HG02798 (cell line): ENCODE results near the gene RPL37A.

Experiments
- ATAC-seq: cut with Tn5 transposase; IDR thresholded peaks from one replicate; pipeline ENCODE4 v1.9.1; 2021; ENCODE audit warnings: mild to moderate bottlenecking; ENCODE audit not compliant: unreplicated experiment, poor library complexity

The RPL37A gene

DNA sequence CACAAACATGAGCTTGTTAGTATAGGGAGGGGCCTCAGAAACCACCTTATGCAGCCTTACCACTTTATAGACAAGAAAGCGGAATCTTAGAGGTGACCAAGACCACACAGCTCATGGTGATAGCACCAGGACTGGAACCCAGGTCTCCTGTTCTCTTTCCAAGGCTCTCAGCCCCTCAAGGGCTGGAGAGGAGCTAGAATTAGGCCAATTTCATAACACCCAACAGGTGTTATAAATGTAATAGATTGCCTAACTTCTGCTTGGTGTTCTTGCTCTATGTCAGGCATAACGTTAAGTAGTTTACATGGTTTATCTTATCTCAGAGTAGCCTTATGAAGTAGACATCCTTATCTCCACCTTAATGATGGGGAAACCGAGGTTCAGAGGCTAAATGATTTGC is 42.9 kb downstream of the RPL37A start:
- no peak for ATAC-seq

DNA sequence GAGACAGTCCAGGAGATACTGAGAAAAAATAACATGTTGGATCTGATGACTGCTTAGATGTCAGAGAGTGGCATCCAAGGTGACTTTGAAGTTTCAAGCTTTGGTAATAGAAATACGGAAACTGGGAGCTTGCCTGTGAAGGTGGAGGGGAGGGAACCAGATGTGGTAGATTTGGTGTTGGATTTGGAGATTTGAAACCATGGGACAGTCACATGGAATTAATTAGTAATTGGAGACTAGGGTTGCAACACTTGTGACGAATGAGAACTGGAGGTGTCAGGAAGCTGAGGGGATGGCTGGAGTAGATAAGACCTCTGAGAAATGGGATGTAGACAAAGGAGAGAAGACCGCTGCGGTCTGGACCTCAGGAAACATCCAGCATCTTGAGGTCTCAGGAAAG is 46.7 kb downstream of the RPL37A start:
- no peak for ATAC-seq

DNA sequence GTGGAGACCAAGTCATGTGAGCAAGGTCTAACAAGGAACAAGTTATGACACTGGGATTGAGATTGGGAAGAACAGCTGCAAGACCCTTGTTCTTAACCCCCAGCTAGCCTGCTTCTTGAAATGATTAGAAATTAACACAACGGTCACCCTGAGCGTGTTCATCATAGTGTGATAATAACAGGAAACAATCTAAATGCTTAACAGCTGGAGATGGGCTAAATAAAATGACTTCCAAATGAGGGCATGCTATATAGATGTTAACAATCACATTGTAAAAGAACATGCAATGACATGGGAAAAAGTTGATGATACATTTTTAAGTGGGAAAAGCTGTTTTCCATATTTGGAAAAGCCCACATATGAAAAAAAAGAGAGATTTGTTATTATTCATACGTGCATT is 47.6 kb downstream of the RPL37A start:
- no peak for ATAC-seq

DNA sequence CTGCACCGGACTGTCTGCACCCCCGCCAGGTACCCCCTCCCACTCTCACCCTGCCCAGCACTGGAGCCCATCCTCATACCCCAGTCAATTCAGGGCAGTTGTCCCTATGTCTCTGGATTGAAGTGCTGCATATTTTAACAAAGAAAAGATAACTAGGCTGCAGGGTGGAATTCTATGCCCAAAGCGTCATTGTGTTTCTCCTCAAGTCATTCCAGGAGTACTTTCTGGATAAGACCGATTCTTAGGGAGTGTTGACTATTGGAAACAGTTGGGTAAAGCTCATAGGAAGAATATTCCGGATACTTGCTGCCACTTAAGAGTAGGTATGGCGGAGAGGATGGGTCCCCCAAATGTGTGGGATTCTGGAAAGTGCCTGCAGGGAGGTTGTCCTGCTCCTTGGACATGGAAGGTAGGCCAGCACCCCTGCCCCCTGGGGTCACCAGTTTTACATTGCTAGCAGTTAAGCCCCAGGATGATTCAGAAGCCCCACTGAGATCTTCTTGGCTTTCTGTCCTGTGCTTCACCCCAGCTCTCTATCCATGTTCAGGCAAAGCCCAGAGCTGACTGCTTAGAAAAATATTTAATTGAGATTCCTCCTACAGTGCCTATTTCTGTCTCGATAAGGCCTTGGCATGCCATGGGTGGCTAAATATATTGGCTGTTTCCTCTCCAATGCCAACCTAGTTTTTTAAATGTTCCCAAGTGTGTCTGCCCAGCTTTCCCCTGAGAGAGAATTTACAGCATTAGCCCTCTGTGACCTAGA is 48.2 kb downstream of the RPL37A start:
- ATAC-seq: no peak

DNA sequence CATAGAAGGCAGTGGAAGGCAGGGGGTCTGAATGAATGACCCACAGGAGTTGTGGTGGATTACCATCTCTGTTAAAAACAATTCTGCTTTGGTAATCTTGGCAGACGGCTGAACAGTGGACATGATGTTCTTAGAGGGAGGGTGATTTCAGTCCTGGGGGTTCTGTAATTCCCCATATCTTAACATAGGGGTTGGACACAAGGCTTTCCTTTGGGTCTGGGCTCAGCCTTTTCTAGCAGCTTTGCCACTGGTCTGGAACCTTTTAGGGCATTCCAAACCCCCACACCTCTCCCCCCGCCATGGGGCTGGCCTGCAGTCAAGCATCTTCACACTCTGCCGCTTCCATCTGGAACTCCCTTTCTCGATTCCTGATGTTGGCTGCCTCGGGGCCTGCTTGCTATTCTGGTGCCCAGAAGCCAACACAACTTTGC is 50.3 kb downstream of the RPL37A start:
- no peak for ATAC-seq

DNA sequence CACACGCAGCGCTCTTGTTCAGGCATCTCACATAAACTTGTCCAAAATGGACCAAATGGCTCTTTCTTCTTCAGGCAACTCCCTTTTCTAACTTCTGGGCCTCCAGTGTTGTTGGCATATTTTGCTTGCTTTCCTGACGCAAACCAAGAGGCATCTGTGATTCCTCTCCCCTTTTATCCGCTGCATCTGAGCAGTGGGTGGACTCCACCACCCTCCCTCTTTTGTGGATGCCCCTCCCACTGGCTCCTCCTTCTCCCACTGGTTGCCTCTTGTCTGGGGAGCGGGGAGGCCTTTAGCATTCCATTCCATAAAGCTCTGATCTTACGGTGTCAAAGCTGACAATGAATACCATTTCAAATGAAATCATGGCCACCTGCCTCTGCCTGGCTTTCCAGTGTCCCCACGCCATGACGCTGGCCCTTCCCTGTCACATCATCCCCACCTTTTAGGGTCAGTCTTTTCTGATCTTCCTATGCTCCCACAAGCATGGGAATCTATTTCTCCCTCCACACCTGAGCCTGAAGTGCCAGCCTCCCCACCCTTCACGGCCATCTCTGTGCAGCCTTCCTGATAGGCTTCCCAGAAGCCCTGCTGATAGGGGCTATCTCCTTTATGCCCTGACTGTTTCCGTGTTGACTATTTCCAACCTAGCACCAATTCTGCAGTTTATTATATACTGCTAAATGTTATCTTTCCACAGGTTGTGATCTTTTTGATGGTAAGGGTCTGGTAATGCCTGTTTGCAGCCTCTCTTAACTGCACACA is 51.5 kb downstream of the RPL37A start:
- ATAC-seq: no peak

DNA sequence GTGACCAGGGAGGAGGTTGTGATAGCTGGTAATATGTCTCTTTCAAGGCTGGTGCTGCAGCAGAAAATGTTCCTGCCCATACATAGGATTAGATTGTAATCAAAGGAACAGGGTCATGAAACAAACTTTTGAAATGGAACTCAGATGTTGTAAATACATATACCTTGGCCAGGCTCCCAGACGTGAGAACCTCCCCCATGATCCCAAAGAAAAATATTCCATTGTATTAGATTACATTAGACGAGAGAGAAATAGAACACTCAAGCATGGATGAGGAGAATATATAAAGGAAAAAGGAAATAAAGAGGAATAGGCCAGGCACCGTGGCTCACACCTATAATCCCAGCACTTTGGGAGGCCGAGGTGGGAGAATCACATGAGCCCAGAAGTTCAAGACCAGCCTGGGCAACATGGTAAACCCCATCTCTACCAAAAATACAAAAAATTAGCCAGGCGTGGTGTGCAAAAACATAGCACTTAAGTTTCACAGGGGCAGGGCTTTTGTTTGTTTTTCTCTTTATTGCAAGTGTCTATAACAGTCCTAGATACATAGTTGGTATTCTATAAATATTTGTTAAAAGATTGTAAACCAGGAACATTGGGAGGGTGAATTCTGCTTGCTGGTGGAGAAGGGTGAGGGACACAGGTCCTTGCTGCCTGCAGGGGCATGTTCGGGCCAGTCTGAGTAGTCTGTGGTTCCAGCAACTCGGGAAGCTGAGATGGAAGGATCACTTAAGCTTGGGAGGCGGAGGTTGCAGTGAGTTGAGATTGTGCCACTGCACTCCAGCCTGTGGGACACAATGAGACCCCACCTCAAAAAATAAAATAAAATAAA is 52.8 kb downstream of the RPL37A start:
- ATAC-seq: no peak

DNA sequence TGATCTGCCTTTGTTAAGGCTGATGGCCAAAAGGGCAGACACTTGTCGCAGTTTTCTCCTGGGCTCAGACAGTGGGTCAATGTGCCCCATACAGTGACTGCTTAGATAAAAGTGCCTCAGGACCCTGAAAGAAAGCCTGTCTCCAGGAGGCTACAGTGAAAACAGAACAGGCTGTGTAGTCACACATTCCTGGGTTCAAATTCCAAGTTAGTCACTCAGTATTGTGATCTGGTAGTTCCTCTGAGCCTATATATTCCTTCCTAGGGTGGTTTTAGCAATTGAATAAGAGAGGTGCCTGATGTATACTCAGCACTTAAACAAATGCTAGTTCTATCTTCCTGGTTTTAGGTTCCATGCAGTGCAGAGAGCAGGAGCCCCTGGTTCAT is 54.4 kb downstream of the RPL37A start:
- ATAC-seq: no peak
